Dermis blood vessel endothelial cell (primary cell): ENCODE measurements around the gene BCL7A. TPM values are rescaled to one million over a fixed set of nuclear protein-coding genes. Genes with fewer than 3 reads are reported as not detected.

Experiments
- DNase-seq: peaks from one replicate; pipeline ENCODE4 v3.0.0; 2010
- total RNA-seq: library from RNA; depleted of rRNA; stranded (reverse); fragments of >200 nt; gene quantifications from 2 replicates; pipeline ENCODE4 v1.2.3, GENCODE V29; 2014

The BCL7A gene
- total RNA-seq, 1 donor from 2014 or later = 6.8 TPM

DNA sequence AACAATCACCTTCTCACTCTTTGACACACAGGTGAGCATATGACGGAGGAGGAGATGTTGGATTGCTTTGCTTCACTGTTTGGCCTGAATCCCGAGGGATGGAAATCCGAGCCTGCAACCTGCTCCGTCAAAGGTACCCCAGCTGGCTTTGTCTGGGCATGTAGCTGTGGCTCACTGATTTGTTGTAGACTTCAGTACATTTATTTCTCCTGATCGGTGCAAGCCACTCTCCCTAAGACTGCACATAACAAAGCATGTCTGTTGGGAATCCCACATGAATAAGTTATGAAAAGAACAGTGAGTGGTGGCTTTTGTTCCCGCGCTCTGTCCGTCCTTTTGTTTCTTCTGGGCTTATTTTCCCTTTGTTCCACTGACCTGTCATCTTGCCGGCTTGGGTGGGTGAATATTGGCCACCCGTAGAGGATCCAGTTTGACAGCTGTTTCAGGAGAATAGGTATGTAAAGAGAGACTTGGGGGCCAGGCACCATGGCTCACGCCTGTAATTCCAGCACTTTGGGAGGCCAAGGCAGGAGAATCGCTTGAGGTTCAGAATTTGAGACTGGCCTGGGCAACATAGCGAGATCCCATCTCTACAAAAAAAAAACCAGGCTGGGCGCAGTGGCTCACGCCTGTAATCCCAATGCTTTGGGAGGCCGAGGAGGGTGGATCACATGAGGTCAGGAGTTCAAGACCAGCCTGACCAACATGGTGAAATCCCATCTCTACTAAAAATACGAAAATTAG lies 20.0 kb upstream of the BCL7A start:
- DNase-seq = no peak

DNA sequence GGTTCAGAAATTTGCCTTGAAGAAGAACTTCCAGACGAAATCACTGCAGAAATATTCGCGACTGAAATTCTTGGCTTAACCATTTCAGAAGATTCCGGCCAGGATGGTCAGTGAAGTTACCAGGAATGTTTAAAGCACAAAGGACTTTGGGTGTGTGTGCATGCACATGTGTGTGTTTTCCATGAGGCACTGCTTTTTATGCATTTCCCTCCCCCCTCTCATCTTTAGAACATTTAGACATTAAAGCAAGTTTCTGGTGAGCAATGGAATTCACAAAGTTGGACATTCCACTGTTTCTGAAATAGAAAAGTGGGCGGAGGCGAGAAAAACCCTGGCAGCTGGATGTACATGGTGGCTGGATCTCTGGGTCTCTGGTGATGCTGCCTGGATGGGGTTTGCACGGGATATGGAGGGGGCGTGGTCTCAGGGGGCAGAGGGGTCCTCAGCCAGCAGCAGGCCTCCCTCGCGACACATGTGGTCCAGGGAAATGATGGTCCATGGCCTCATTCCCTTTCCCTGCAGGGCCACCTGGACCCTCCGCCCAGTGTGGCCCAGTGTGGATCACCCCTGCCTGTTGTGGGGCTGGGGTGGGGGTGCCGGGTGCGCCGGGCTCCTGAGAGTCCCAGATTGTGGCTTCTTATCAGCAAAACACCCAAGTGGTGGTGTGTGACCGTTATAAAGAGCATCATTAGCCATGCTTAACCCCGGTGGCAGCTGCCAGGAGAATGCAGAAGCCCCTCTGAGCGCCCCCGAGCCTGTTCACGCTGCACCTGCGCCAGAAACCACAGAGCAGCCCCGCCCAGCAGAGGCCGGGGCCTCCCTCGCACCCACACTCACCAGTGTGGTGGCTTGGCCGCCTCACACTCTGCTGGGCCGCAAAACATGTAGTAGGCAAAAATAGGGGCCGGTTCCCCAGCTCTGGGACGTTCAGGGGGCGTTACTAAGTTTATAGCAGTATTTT lies 17.8 kb upstream of the BCL7A start:
- DNase-seq = no peak

DNA sequence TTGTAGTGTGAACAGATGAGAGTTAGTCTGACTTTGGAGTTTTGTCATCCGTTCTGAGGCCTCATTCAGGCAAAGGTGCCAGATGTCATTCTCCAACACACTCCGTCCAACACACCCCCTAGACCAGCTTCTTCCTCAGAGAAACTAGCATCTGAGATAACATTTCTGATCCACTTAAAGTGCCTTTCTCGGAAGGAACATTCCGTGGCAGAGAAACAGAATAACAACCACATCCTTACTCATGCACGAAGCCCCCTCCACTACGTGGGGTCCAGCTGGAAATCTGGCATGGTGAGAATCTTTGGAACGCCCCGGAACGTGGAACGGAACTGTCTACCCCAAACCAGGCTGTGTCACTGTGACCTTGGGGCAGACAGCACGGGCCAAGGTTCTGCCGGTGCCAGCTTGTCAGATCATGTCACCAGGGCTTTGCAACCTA lies 17.0 kb upstream of the BCL7A start:
- no peak for DNase-seq

- no peak for DNase-seq
Measured at GRCh38 chr12:122005252-122005776, 16.4 kb upstream of the BCL7A start.

GRCh38 chr12:122006186-122006926 lies 15.3 kb upstream of the BCL7A start:
- no peak for DNase-seq

DNA sequence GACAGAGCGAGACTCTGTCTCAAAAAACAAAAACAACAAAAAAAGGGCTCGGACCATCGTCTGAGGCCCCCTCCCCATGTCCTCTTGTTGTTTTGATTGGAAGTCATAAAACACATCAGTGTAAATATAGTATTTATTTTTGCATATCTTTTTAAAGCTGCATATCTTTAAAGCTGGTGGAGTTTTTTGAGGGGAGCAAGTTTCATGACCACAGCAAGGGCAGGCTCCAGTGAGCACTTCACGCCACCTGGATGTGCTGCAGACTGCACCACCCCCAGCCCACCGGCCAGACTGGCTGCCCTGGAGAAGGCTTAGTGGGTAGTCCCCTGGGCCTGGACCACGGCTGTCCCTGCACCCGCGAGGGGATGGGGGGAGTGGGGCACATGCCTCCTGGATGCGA lies 11.9 kb upstream of the BCL7A start:
- no peak for DNase-seq

DNA sequence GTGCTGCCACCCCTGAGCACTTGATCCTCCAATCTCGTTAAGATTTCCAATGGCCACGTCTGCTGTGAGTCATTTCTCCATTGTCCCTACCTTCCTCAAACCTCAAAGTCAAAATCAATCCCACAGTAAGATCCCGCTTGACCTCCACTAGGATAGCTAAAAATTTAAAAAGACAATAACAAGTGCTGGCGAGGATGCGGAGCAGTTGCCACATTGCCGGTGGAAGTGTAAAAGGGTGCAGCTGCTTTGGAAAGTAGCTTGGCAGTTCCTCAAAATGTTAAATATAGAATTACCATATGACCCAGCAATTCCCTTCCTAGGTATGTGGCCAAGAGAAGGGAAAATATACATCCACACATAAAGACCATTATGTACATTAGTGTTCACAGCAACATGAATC lies 9.5 kb upstream of the BCL7A start:
- DNase-seq = no peak

DNA sequence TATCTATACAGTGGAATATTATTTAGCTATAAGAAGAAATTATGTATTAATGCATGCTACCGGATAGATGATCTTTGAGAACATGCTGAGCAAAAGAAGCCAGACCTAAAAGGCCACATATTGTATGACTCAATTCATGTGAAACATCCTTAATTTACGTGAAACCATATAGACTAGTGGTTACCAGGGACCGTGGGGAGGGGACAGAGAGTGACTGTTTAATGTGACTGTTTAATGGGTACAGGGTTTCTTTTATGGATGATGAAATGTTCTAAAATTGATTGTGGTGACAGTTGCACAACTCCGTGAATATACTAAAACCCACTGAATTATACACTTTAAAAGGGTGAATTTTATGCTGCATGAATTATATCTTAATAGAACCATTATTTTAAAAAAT lies 8.5 kb upstream of the BCL7A start:
- DNase-seq = no peak

DNA sequence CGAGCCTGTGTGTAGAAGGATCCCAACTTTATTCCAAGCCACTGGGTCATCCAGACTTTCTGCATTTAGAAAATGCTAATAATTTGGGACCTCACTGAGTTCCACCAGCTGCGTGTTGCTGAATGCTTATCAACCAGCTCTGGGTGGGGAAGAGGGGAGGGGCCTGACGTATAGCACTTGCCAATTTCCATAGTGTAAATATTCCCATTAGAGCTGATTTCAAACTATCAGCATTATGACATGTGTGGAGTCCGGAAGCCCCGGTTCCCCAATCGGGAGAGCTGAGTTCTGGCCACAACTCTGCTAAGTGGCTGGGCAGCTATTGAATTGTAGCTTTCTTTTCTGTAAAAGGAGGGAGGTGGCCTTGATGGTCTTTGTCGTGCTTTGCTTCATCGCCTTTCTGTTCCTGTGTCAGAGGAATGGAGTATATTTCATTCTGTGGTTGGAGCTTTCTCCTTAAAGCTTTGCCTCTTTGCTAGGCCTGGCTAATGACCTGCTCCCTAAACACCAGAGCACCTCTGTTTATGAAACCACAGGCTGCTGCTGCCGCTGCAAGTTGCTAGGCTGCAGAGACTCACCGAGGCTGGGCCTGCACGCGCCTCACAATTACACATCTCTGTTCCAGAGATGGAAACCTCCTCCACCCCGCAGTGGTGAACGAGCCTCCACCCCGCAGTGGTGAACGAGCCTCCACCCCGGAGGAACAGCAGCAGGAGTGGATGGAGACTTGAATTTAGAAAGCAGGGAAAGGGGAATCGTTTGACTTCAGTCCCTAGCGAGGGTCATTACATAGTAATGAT lies 7.7 kb upstream of the BCL7A start:
- no peak for DNase-seq

- DNase-seq = no peak
Measured at GRCh38 chr12:122014781-122015180, 6.9 kb upstream of the BCL7A start.

GRCh38 chr12:122018457-122018856 lies 3.2 kb upstream of the BCL7A start:
- DNase-seq = no peak

DNA sequence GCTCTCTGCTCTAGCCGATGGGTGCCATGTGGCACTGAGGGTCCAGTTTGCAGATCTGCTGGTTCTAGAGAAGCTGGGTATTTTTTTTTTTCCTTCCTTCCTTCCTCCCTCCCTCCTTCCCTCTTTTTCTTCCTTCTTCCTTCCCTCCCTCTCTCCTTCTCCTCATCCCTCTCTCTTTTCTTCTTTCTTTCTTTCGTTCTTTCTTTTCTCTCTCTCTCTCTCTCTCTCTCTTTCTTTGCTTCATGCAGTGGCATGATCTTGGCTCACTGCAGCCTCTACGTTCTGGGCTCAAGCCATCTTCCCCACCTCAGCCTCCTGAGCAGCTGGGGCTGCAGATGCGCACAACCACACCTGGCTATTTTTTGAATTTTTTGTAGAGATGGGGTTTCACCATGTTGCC lies 2.7 kb upstream of the BCL7A start:
- no peak for DNase-seq

- DNase-seq = no peak
Measured at GRCh38 chr12:122020795-122021192, 890 bp upstream of the BCL7A start.

DNA sequence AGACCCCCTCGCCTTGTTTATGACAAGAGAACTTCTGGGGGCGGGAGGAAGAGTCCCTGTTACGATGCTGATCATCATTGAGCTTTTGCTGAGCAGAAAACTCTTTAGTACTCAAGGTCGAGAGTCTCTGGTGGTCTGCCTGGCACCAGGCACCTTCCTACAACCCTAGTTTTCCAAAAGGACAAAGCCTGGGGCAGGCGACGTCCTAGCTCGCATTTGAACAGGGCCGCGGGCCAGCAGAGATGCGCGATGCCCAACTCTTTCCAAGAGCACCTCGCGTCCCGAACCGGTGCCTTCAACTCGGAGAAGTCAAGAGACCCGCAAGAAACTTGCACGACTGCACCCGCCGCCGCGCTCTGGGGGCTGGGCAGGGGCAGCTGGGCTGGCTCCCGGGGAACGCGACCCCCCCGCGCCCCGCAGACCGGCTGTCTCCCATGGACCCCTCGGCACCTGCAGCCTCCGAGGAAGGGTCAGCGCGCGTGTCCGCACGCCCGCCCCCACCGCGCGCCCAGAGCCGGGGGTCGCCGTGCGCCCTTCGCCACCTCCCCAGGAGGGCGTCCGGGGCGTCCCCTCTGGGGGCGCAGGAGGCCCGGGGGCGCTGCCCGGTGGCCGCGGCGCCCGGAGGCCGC lies 377 bp upstream of the BCL7A start:
- DNase-seq = peak; percentile 37

- DNase-seq = peak; percentile 42
Measured at GRCh38 chr12:122022393-122023338, 982 bp downstream of the BCL7A start.

GRCh38 chr12:122023339-122024131 lies 1.9 kb downstream of the BCL7A start:
- peak; percentile 71 for DNase-seq

DNA sequence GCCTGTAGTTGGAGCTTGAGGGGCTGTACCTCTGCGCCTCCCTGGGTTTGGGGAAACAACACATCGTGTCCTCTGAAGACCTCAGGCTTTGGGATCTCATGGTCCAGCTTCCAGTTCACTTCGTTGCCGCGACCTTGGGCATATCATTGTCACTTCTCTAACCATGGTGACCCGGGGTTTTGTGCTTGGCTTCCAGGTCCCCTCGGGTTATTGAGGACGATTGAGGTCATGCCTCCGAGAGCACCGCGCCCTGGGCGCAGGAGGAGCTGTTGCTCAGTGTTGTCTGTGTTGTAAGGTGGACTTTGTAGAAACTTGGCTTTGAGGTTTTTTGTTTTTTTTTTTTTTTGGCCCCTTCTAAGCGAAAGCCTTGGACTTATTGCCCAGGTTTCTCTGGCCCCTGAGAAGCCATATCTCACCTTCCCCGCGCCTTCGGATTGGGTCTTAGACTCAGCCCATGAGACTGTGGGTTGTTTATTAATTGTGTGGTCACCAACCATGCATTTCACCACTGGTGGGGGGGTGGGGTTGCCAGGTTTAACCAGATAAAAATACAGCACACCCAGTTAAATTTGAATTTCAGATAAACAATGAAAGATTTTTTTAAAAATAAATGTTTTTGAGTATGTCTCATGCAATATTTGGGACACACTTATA lies 2.6 kb downstream of the BCL7A start:
- no peak for DNase-seq

DNA sequence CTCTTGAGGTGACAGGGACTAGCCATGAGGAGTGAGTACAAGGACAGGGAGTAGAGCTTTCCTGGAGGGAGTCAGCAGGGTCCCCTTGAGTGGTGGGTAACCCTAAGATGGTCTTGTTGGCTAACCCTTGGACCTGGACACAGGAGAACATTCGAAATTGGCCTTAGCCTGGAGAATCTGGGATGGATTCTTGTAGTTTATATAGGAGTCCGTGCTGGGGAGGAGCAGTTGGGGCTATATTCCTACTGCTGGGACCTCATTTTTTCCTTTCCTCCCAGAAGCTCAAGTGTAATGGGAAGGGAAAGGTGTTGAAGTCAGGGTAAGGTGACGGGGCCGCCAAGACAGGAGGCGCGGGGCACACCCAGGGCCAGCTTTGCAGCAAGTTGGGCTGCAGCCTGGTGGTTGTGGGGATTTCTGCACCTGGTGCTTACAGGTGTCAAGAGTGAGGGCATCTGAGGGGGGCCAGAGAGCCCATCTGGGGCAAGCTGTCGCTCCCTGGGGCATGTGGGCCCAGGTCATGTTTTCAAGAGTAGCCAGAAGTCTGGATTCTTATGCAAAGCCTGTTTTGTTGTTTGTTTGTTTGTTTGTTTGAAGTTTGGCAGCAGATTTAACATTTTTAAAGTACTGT lies 5.1 kb downstream of the BCL7A start:
- DNase-seq = no peak
